K562 (cell line): ENCODE data around the gene CEACAM5.

Source experiments
- CTCF ChIP-seq, 3 experiments: IDR thresholded peaks in 2 of 3; conservative IDR thresholded peaks in 1 of 3; 2 replicates each; pipeline ENCODE4 v1.5.1; 2011 to 2012; ENCODE audit warnings: low read length in 3 of 3, mild to moderate bottlenecking in 3 of 3, control low read depth in 2 of 3, improper control_type of control experiment in 1 of 3, inconsistent platforms in 1 of 3, low read depth in 1 of 3, mixed read lengths in 1 of 3, moderate library complexity in 1 of 3; ENCODE audit not compliant: insufficient read depth in 2 of 3
- E4F1 ChIP-seq: fragments of 250-450 bp; sonication (Bioruptor Pico); IDR thresholded peaks from 2 replicates; pipeline ENCODE4 v1.5.0; 2021; ENCODE audit warnings: mild to moderate bottlenecking, borderline replicate concordance
- MAX ChIP-seq: sonication (generic); formaldehyde crosslinking; IDR thresholded peaks from 2 replicates; pipeline ENCODE4 v1.9.0; 2022; ENCODE audit warnings: mild to moderate bottlenecking, missing genetic modification reagents
- POLR2AphosphoS5 ChIP-seq: IDR thresholded peaks from 2 replicates; pipeline ENCODE4 v1.6.1; 2011; ENCODE audit warnings: mild to moderate bottlenecking, low read depth, low read length, moderate library complexity; ENCODE audit not compliant: control insufficient read depth, insufficient read depth
- SMC3 ChIP-seq: conservative IDR thresholded peaks from 2 replicates; pipeline ENCODE4 v1.6.1; 2011; ENCODE audit warnings: low read depth, low read length, improper control_type of control experiment; ENCODE audit not compliant: insufficient read depth
- TAL1 ChIP-seq: fragments of 450-650 bp; IDR thresholded peaks from 2 replicates; pipeline ENCODE4 v1.6.1; 2016; ENCODE audit warnings: mild to moderate bottlenecking
- TBL1XR1 ChIP-seq, 2 experiments: IDR thresholded peaks; 2 replicates each; pipeline ENCODE4 v1.6.1; 2012; ENCODE audit warnings: improper control_type of control experiment in 2 of 2, low read length in 2 of 2, mild to moderate bottlenecking in 1 of 2
- ZNF384 ChIP-seq: IDR thresholded peaks from 2 replicates; pipeline ENCODE4 v1.6.1; 2012; ENCODE audit warnings: low read depth, low read length, improper control_type of control experiment

- no peak for TF ChIP-seq CTCF (IDR thresholded peaks at IDR 0.05 in 2 of 3, conservative IDR thresholded peaks at IDR 0.05 in 1 of 3; ENCODE audit: insufficient read depth in 2 of 3, low read depth in 1 of 3, low read length in 3 of 3)
- TF ChIP-seq MAX (CRISPR knock-in tag), result no peak
- no peak for TF ChIP-seq SMC3
- no peak for TF ChIP-seq TAL1
- no peak for TF ChIP-seq TBL1XR1 (IDR thresholded peaks at IDR 0.05; ENCODE audit: low read length in 2 of 2)
- no peak for TF ChIP-seq ZNF384
- TF ChIP-seq E4F1 (CRISPR knock-in tag), result no peak
- TF ChIP-seq POLR2AphosphoS5, result no peak
These were observed 36.4 kb downstream of the CEACAM5 start for GRCh38 chr19:41744850-41745249.
